RKO (cell line): Measurements from ENCODE around the gene STYX.
"Not testable (repeated sequence)": the region's sequence is repeated elsewhere in the genome, so short reads cannot be mapped to it uniquely, and the experiment has no call there.

Source experiments
- DNase-seq: peaks from one replicate; pipeline ENCODE4 v3.0.0-alpha.2; 2016; ENCODE audit warnings: low spot score

The STYX gene

DNA sequence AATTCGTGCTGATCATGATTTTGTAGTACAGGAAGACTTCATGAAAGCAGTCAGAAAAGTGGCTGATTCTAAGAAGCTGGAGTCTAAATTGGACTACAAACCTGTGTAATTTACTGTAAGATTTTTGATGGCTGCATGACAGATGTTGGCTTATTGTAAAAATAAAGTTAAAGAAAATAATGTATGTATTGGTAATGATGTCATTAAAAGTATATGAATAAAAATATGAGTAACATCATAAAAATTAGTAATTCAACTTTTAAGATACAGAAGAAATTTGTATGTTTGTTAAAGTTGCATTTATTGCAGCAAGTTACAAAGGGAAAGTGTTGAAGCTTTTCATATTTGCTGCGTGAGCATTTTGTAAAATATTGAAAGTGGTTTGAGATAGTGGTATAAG is 2.5 kb upstream of the STYX start:
- not testable (repeated sequence) for DNase-seq

- DNase-seq = not testable (repeated sequence)
Observed at GRCh38 chr14:52729035-52729434, 931 bp upstream of the STYX start.

DNA sequence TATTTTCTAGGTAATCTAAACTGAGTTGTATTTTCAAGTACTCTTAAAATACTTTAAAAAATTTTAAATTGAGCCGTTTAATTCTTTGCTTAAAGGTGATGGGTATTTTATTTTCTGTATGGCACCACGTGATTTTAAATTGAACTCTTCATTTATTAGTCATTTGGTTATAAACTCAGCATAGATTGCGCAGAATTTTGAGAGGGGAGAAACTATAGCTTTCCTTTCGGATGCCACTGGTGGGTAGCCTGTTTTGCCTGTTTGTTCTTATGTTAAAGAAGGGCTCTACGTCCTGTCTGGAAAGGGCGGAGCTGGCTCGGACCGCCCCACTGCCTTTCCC is 411 bp upstream of the STYX start:
- DNase-seq = no peak

GRCh38 chr14:52730709-52731111 is 744 bp downstream of the STYX start:
- DNase-seq = peak; percentile 44

- DNase-seq = no peak
Observed at GRCh38 chr14:52733824-52734223, 3.9 kb downstream of the STYX start.

DNA sequence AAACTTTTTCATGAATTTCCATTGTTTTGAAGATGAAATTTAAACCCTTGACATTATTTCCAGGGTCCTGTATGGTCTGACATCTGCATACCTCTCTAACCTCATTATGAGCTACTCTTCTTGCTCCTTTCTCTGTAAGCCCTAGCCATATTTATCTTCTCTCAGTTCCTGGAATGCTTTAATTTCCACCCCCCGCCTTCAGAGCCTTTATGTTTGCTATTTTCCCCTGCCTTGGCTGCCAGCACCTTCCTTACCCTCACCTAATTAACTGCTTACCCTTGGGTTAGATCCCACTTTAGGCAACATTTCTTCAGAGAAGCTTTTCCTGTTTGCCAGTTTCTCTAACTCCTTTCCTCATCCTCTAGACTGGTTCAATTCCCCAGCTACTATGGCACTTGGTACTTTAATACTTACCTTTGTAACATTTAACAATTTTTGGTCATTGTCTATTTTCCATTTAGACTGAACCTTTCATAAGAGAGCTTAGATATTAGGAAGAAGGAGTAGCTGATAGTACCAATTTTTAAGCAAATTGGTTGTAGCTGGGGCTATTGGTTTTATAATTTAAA is 6.0 kb downstream of the STYX start:
- DNase-seq = no peak

- no peak for DNase-seq
Observed at GRCh38 chr14:52738409-52738808, 8.4 kb downstream of the STYX start.

GRCh38 chr14:52740751-52741150 is 10.8 kb downstream of the STYX start:
- no peak for DNase-seq

- DNase-seq = no peak
Observed at GRCh38 chr14:52741865-52742264, 11.9 kb downstream of the STYX start.

DNA sequence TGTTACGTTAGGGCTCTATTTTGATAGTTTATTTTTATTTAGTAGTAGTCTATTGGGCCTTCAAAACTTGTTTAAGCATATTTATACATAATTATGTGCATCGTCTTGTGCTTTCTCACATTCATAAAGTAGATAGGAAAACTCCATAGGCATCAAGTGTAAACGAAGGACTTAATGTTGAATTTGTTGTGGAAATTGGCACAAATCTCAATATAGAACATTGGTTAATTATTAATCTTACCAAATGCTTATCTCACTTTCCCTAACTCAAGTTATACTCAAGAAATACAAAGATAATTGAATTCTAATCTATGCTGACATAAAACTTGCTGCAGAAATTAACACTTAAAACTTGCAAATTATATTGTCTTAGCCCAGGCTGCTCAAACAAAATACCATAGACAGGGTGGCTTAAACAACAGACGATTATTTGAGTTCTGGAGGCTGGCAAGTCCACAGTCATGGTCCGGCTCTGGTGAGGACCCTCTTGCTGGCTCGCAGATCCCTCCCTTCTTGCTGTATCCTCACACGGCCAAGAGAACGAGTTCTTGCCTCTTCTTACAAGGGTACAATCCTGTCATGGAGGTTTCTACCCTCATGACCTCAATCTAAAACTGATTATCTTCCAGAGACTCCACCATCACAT is 18.8 kb downstream of the STYX start:
- no peak for DNase-seq

DNA sequence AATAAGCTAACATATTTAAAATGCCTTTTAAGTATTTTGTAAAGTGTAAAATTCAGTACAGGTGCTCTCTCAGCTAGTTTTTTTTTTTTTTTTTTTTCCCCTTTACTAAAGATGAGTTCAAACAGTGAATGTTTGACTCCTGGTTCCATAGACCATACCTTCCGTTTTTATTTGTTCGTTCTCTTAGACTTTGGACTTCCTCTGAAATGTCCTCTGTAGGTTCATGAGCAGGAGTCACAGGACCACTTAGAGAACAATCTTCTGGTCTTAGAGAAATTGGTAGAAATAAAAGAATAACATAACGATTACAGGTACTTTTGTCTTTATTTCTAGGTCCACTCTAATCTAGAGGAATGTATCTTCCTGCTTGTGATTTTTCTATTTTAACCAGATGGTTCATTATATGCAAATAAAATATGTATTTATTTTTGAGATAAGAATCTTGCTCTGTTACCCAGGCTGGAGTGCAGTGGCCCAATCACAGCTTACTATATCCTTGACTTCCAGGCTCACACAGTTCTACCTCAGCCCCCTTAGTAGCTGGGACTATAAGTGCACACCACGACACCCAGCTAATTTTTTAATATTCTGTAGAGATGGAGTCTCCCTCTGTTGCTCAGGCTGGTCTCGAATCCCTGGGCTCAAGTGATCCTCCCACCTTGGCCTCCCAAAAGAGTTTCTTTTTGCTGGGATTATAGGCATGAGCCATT is 25.8 kb downstream of the STYX start:
- no peak for DNase-seq

DNA sequence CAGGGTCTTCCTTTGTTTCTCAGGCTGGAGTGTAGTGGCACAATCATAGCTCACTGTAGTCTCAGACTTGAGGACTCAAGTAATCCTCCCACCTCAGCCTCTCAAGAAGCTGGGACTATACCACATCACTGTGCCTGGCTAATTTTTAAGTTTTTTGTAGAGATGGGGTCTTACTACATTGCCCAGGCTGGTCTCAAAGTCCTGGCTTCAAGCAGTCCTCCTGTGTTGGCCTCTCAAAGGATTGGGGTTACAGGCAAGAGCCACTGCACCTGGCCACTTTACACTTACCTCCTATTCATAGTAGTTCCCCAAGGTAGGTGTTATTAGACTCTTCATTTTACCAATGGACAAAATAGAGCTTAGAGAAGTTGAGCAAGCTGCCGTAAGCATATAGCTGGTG is 29.2 kb downstream of the STYX start:
- DNase-seq = no peak

GRCh38 chr14:52762923-52763322 is 33.0 kb downstream of the STYX start:
- not testable (repeated sequence) for DNase-seq

- DNase-seq = no peak
Observed at GRCh38 chr14:52767058-52767833, 37.3 kb downstream of the STYX start.

DNA sequence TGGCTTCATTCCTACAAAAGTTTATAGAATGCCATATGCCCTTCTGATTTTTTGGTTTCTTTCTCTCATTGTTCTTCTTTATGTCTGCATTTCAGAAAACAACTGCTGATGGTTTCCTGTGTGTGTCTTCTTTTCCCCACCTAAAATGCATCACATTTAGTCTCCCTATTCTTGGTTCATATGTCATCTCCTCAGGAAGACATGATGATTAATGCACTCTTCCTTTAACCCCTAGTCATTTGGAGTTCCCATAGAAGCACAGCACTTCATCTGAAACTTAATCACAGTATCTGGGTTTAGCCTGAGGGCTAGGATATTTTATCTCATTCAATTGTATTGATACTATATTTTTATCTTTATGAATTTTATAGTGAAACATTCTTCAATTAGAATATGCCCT is 39.9 kb downstream of the STYX start:
- DNase-seq = peak; percentile 29

DNA sequence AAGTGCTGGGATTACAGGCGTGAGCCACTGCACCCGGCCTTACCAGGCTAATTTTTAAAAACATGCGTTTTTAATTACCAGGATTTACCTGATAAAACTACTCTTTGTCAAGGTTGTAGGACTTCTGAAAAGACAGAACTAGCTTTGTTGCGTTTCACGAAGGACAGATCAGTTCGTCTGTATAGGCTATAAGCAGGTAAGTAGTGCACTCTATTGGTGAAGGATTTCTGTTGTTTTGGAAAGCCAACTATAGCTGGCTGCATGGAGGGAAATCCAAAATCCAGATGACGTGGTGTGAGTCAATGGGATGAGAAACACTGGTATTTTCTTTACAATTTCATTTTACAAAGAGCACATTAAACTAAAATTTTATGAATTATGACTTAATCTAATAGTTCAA is 46.9 kb downstream of the STYX start:
- no peak for DNase-seq

DNA sequence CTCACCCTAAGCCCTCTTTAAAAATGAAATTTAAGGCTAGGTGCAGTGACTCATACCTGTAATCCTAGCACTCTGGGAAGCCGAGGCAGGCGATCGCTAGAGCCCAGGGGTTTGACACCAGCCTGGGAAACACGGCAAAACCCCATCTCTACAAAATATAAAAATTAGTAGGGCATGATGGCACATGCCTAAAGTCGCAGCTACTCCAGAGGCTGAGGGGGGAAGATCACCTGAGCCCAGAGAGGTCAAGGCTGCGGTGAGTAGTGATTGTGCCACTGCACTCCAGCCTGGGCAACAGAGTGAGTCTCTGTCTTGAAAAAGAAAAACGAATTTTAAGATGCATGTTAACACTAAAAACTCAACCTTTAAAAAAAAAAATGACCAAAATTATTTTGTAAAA is 48.7 kb downstream of the STYX start:
- no peak for DNase-seq

GRCh38 chr14:52780893-52781292 is 50.9 kb downstream of the STYX start:
- no peak for DNase-seq

GRCh38 chr14:52781629-52782028 is 51.7 kb downstream of the STYX start:
- DNase-seq = no peak

GRCh38 chr14:52783206-52783605 is 53.2 kb downstream of the STYX start:
- DNase-seq = no peak

- DNase-seq = no peak
Observed at GRCh38 chr14:52786887-52787286, 56.9 kb downstream of the STYX start.

DNA sequence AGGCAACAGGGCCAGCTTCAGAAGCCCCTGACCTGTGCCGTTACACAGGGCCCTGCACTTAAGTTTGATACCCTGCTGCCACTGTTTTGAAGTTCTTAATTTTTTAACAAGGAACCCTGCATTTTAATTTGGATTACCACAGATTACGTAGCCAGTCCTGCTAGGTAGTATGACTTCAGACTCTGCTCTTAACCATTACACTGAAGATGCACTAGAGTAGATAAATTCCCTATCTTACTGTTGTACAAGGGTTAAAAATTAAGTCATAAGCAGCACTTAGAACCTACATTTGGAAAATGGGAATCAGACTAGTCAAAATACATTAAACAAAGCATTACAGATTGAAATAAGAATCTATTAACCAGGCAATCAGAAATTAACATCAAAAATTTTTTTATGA is 59.2 kb downstream of the STYX start:
- no peak for DNase-seq
